ENCODE results near the gene PDE4D.

Gene PDE4D

GRCh38 chr5:59180515-59180914 lies 713.0 kb downstream of the PDE4D start:
- no peak for ATAC-seq
- TF ChIP-seq POU6F1 (CRISPR knock-in tag; IDR thresholded peaks at IDR 0.05; ENCODE audit: borderline replicate concordance, low read depth) (no peak), TCF4 (CRISPR knock-in tag; IDR thresholded peaks at IDR 0.05; ENCODE audit: borderline replicate concordance) (no peak), TSHZ2 (CRISPR knock-in tag; IDR thresholded peaks at IDR 0.05) (no peak), BACH2 (CRISPR knock-in tag; IDR thresholded peaks at IDR 0.05; ENCODE audit: borderline replicate concordance) (no peak), ZNF70 (CRISPR knock-in tag; IDR thresholded peaks at IDR 0.05) (no peak), ZFP3 (CRISPR knock-in tag; IDR thresholded peaks at IDR 0.05) (no peak), OSR1 (CRISPR knock-in tag; IDR thresholded peaks at IDR 0.05) (no peak)

GRCh38 chr5:59179704-59180103 lies 713.8 kb downstream of the PDE4D start:
- no peak for TF ChIP-seq ZFP3 (CRISPR knock-in tag; IDR thresholded peaks at IDR 0.05)
- TF ChIP-seq ARNTL (CRISPR knock-in tag; IDR thresholded peaks at IDR 0.05; ENCODE audit: borderline replicate concordance, low read depth), result no peak
- TF ChIP-seq PPARA (CRISPR knock-in tag; IDR thresholded peaks at IDR 0.05; ENCODE audit: borderline replicate concordance), result no peak
- TF ChIP-seq ZC3H10 (CRISPR knock-in tag; IDR thresholded peaks at IDR 0.05), result no peak
- TF ChIP-seq TCF4 (CRISPR knock-in tag; IDR thresholded peaks at IDR 0.05; ENCODE audit: borderline replicate concordance), result no peak
- TF ChIP-seq SNAI2 (CRISPR knock-in tag; IDR thresholded peaks at IDR 0.05), result no peak
- TF ChIP-seq CREB5 (CRISPR knock-in tag; IDR thresholded peaks at IDR 0.05; ENCODE audit: low read depth), result no peak
- TF ChIP-seq RARB (CRISPR knock-in tag; IDR thresholded peaks at IDR 0.05), result no peak
- no peak for TF ChIP-seq CSRNP3 (CRISPR knock-in tag; IDR thresholded peaks at IDR 0.05)
- TF ChIP-seq PATZ1 (CRISPR knock-in tag; IDR thresholded peaks at IDR 0.05; ENCODE audit: borderline replicate concordance), result no peak
- no peak for TF ChIP-seq ZFP30 (CRISPR knock-in tag; IDR thresholded peaks at IDR 0.05)
- TF ChIP-seq POU6F1 (CRISPR knock-in tag; IDR thresholded peaks at IDR 0.05; ENCODE audit: borderline replicate concordance, low read depth), result no peak
- TF ChIP-seq TOX (CRISPR knock-in tag; IDR thresholded peaks at IDR 0.05; ENCODE audit: borderline replicate concordance), result no peak
- TF ChIP-seq ISL1 (CRISPR knock-in tag; IDR thresholded peaks at IDR 0.05), result no peak
- TF ChIP-seq ESRRG (CRISPR knock-in tag; IDR thresholded peaks at IDR 0.05), result no peak
- TF ChIP-seq GLIS3 (CRISPR knock-in tag; IDR thresholded peaks at IDR 0.05), result no peak
- no peak for TF ChIP-seq CSDC2 (CRISPR knock-in tag; IDR thresholded peaks at IDR 0.05)
- TF ChIP-seq OSR1 (CRISPR knock-in tag; IDR thresholded peaks at IDR 0.05), result no peak
- no peak for TF ChIP-seq TSHZ2 (CRISPR knock-in tag; IDR thresholded peaks at IDR 0.05)
- ATAC-seq, result no peak

Data from SK-N-SH treated with all-trans-retinoic acid at 6 μM for 48 hours (cell line).